ENCODE measurements around the gene ITPR2. TPM values are rescaled to one million over a fixed set of nuclear protein-coding genes. Genes with fewer than 3 reads are reported as not detected.

ITPR2 gene
- total RNA-seq, 2 experiments from 2014 or later, result 33.5 to 34.6 TPM

DNA sequence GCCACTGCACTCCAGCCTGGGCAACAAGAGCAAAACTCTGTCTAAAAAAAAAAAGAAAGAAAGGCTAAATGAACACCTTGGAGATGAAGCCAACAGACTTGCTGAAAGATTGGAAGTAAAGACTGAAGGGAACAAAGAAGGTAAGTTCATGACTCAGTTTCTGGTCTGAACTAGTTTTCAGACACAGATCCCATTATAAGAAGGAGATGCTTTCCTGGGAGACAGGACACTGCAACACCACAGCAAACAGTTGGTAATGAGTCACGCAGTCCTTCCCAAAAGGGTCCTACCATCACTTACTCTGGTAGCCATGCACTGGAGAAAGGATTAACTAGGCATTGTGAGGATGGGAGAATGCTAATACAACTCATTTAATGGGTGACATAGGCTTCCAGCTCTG, 540.4 kb downstream of the ITPR2 start:
- no peaks in the 10 kb centered on the region for H3K36me3 Mint-ChIP-seq (ENCODE audit: low read depth)
- no peak overlapping the region for H3K27ac Mint-ChIP-seq
- no peaks in the 10 kb centered on the region for H3K9me3 Mint-ChIP-seq (ENCODE audit: insufficient read depth)
- ATAC-seq (no peak), DNase-seq (no peak)
- H3K4me1 Mint-ChIP-seq (ENCODE audit: low read depth), result peaks cover 7% of the 10 kb centered on the region
- ChIA-PET CTCF (no interaction called here), POLR2A (no interaction called here)
- peaks cover 2% of the 10 kb centered on the region for H3K27me3 Mint-ChIP-seq (ENCODE audit: low read depth)
- no peak overlapping the region for H3K4me3 Mint-ChIP-seq

DNA sequence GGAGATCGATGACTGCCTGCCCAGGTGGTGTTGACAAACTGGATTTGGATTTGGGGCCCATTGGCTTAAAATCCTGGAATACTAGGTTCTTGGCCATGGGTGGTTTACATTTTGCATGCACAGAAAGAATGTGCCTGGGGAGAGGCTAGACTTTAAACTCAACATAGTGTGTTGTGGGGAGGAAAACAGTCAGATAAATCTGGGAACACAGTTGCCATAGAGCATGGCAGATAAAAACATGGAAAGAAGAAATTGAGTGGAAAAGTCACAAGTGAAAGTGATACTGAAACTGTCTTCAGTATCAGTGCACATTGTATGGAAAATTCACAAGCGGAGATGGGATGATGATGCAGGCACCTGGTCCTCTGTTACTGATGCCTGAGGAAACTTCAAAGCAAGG, 542.4 kb downstream of the ITPR2 start:
- ChIA-PET CTCF (no interaction called here), POLR2A (no interaction called here)
- no peak overlapping the region for H3K4me3 Mint-ChIP-seq
- H3K9me3 Mint-ChIP-seq (ENCODE audit: insufficient read depth), result no peaks in the 10 kb centered on the region
- ATAC-seq (no peak), DNase-seq (no peak)
- no peaks in the 10 kb centered on the region for H3K36me3 Mint-ChIP-seq (ENCODE audit: low read depth)
- peaks cover 2% of the 10 kb centered on the region for H3K27me3 Mint-ChIP-seq (ENCODE audit: low read depth)
- H3K4me1 Mint-ChIP-seq (ENCODE audit: low read depth), result peaks cover 9% of the 10 kb centered on the region
- H3K27ac Mint-ChIP-seq, result no peak overlapping the region

DNA sequence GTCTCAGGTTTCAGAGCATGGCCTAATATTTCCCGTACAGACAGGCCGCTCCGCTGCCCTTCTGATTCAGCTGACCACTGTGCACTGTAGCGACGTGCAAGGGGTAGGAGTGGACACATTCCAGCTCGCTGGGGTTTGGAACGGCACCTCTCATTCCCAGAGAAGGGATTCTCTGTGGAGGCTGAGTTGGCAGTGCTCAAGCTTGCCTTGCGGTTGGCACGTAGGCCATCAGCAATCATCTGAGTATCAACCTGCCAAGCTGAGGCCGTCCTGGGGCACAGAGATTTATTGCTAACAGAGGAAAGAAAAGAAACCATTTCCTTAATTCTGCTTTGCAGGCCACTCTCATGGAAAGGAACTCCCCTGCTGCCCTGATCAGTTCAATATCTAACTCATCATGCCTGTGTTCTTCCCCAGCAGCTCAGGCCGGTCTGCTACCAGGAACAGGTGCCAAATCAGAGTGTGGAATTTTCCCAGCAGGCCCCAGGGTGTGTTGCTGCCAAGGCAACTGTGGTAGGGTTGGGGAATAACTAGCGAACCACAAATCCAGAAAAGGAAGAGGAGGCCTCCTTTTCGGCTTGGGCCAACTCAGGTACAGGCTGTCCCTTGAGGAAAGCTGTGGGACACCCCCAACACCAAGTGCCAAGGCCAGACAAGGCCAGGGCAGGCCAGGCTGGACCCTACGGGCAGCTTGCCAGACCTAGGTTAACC, 545.2 kb downstream of the ITPR2 start:
- ChIA-PET POLR2A (no interaction called here), CTCF (no interaction called here)
- H3K9me3 Mint-ChIP-seq (ENCODE audit: insufficient read depth), result no peaks in the 10 kb centered on the region
- DNase-seq, result no peak
- no peak for ATAC-seq
- H3K4me1 Mint-ChIP-seq (ENCODE audit: low read depth), result peaks cover 2% of the 10 kb centered on the region
- H3K27me3 Mint-ChIP-seq (ENCODE audit: low read depth), result peaks cover 2% of the 10 kb centered on the region
- H3K4me3 Mint-ChIP-seq, result no peak overlapping the region
- H3K36me3 Mint-ChIP-seq (ENCODE audit: low read depth), result no peaks in the 10 kb centered on the region
- H3K27ac Mint-ChIP-seq, result no peak overlapping the region

Other genes with a start within 250 kb of the ITPR2 start
- gene INTS13, start 104.8 kb upstream of the ITPR2 start, total RNA-seq, result 10 to 100 TPM; 52.8 to 58.3 TPM
- gene FGFR1OP2, start 105.3 kb upstream of the ITPR2 start, total RNA-seq, result 10 to 100 TPM; 87.4 to 96.6 TPM
- gene TM7SF3, start 181.2 kb upstream of the ITPR2 start, total RNA-seq, result 10 to 100 TPM; 46.2 to 54.0 TPM
- 10 to 100 TPM; 43.3 to 45.7 TPM for gene MED21, start 189.4 kb upstream of the ITPR2 start, total RNA-seq
- not detected for gene C12orf71, start 249.4 kb upstream of the ITPR2 start, total RNA-seq